ENCODE measurements around the gene DDX52.

The DDX52 gene

DNA sequence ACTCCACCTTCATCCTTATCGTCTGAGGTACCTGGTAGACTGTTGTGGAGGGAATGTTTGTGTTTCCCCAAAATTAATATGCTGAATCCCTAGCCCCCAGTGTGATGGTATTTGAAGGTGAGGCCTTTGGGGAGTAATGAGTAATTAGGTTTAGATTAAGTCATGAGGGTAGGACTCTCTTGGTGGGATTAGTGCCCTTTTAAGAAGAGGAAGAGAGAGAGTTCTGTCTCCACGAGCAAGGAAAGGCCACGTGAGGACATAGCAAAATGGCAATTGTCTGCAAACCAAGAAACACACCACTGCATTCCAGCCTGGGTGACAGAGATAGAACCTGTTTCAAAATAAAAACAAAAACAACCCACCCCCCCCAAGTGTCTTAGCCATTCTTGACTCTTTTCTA is 21.0 kb upstream of the DDX52 start:
- TF ChIP-seq, protein P1, sequence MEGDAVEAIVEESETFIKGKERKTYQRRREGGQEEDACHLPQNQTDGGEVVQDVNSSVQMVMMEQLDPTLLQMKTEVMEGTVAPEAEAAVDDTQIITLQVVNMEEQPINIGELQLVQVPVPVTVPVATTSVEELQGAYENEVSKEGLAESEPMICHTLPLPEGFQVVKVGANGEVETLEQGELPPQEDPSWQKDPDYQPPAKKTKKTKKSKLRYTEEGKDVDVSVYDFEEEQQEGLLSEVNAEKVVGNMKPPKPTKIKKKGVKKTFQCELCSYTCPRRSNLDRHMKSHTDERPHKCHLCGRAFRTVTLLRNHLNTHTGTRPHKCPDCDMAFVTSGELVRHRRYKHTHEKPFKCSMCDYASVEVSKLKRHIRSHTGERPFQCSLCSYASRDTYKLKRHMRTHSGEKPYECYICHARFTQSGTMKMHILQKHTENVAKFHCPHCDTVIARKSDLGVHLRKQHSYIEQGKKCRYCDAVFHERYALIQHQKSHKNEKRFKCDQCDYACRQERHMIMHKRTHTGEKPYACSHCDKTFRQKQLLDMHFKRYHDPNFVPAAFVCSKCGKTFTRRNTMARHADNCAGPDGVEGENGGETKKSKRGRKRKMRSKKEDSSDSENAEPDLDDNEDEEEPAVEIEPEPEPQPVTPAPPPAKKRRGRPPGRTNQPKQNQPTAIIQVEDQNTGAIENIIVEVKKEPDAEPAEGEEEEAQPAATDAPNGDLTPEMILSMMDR (IDR thresholded peaks at IDR 0.05) = no peak

DNA sequence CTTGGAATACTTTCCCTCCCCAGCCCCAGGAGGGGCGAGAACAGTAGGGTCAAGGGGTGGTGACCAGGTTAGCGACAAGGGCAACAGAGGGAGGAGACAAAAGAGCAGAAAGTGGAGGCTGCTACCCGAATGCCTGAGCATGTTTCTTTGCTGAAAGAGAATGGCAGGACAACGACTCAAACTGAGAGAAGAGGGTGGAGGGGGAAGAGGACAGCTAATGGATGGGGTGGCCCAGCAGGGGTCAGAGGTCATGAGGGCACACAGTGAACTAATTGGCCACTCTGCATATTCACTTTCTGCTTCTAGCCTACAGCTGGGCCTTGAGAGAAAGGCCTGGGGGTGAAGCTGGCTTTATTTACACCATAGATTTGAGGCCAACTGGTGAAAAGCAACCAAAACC is 19.1 kb upstream of the DDX52 start:
- TF ChIP-seq, protein P1 (IDR thresholded peaks at IDR 0.05) = no peak

DNA sequence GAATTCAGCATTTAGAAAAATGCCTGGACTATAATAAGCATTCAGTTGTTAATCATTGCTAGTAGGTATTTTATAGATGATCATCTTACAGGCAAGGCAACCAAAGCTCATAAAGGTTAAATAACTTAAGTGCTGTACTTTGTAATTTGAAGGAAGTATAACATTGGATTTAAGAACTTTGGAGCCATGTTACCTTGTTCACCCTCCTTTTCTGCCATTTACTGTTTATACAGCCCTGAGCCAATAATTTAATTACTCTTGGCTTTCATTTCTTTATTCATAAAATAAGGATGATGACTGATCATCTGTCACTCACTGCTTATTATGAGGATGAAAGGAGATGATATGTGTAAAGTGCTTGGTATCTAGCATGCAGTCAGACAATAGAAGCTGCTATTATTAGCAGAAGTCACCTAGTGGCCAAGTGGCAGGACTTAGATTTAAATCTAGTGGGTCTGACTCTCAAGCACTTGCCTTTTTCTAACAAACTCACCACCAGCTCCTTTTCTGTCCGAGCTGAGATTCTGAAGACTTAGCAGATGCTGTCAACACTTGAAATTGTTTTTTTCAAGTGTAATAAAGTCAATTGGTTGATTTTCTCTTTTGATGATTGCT is 18.3 kb upstream of the DDX52 start:
- TF ChIP-seq, protein P1 (IDR thresholded peaks at IDR 0.05) = no peak

DNA sequence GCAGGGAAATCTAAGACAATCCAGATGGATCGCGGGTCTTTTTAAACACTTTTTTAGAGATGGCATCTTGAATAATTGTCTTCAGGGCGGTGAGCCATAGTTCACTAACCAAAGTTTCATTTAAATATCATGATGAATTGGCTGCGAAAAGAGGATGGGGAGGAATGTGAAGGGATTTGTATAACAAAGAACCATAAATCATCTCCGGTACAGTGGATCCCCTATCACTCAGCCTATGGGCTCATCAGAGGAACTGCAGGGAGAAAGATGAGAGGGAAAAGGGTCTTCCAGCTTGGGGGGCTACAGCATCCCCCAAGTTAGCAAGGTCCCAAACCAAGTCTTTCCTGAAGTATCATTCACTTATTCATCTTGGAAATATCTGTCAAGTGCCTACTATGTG is 16.7 kb upstream of the DDX52 start:
- TF ChIP-seq, protein P1 (IDR thresholded peaks at IDR 0.05) = no peak

DNA sequence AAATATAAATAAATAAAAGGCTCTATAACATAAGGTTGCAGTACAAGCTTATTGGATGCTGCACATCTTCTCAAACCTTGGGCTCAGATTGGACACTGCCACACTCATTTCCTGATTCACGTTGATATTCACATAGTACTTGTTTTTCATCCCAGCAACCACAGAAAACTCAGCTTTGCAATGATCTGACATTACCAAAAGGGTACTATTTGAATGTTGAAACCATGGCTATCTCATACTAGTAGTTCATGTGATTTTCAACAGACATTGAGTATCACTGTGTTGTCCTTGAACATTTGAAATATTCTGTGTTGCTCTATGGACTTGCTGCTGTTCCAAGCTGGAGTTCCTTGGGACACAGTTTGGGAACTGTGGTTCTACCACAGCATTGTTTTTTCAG is 14.0 kb upstream of the DDX52 start:
- TF ChIP-seq, protein P1 (IDR thresholded peaks at IDR 0.05) = no peak

DNA sequence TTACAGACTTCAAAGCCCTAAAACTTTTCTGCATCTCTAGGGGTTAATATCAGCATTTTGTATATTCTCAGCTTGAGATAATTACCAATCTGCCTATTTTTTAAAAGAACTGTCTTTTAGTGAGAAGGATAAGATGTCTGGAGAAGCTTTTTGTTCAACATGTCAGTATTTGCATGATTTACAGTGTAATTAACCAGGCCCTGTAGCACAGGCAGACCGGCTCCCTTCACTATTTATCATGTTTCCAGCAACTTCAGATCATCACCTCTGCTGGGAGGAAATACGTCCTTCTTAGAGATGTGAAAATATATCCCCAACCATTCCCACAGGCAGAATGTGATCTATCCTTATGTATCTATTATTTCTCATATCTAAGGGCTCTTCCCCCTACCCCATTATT is 8.6 kb upstream of the DDX52 start:
- TF ChIP-seq, protein P1 (IDR thresholded peaks at IDR 0.05) = no peak

DNA sequence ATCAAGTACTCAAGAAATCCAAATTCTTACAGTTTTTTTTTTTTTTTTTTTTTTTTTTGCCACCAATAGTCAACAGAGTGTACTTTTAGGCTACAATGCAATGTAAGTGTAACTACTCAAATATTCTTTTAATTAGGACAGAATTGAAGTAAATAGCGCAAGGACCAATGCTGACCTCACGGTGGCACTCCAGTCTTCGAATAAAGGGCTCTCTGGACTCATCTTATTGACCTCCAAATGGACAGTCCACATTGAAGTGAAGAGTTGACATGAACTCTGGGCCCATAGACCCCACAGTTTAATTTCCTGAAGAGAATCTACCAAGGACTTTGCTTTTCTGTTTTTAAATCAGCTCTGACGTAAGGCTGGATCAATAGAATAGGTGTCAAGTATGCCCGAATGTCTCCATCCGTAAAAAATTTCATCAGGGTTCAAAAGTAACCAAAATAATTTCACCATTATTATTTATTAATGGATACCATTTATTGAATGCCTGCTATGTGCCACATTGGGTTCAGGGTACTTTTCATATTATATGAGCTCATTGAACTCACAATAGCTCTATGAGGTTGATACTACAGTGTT is 7.3 kb upstream of the DDX52 start:
- TF ChIP-seq, protein P1 (IDR thresholded peaks at IDR 0.05) = peak; percentile 62

DNA sequence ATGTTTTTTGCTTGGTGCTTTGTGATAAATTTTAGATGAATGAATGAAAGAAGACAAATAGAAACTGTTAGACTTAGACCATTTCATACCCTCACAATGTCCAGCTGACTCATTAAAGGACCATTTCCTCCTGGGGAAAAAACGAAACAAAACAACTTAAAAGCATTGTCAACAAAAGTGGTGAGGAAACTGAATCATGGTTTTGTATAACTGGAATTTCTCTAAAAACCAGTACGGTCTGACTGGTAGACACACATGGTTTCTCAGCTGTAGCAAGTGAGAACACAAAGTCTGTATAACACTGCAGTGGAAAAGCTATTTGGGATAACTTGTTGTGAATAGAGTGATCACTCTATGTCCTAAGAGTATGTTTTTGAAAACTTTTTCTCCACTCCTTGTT is 5.3 kb upstream of the DDX52 start:
- TF ChIP-seq, protein P1 (IDR thresholded peaks at IDR 0.05) = no peak

Data from LNCAP (cell line).